ENCODE results near the gene COL18A1. TPM values are rescaled to one million over a fixed set of nuclear protein-coding genes. Genes with fewer than 3 reads are reported as not detected.

The COL18A1 gene
- total RNA-seq, 1 donor = 33.7 TPM

- H3K4me3 ChIP-seq (ENCODE audit: low read depth, low read length) = no peak overlapping the region
- no peak for TF ChIP-seq CTCF (IDR thresholded peaks at IDR 0.05; ENCODE audit: insufficient read depth, low read depth, low read length)
- DNase-seq (ENCODE audit: low read depth) = no peak
Measured at GRCh38 chr21:45494851-45495680, 90.1 kb downstream of the COL18A1 start.

- no peak for DNase-seq (ENCODE audit: low read depth)
- H3K4me3 ChIP-seq (ENCODE audit: low read depth, low read length) = no peak overlapping the region
- no peak for TF ChIP-seq CTCF (IDR thresholded peaks at IDR 0.05; ENCODE audit: insufficient read depth, low read depth, low read length)
Measured at GRCh38 chr21:45496151-45496967, 91.4 kb downstream of the COL18A1 start.

GRCh38 chr21:45496968-45497845 is 92.2 kb downstream of the COL18A1 start:
- no peak for TF ChIP-seq CTCF (IDR thresholded peaks at IDR 0.05; ENCODE audit: insufficient read depth, low read depth, low read length)
- DNase-seq (ENCODE audit: low read depth) = no peak
- H3K4me3 ChIP-seq (ENCODE audit: low read depth, low read length) = no peak overlapping the region

- H3K4me3 ChIP-seq (ENCODE audit: low read depth, low read length) = no peak overlapping the region
- DNase-seq (ENCODE audit: low read depth) = no peak
- no peak for TF ChIP-seq CTCF (IDR thresholded peaks at IDR 0.05; ENCODE audit: insufficient read depth, low read depth, low read length)
Measured at GRCh38 chr21:45497846-45498645, 93.1 kb downstream of the COL18A1 start.

GRCh38 chr21:45498646-45499000 is 93.7 kb downstream of the COL18A1 start:
- H3K4me3 ChIP-seq (ENCODE audit: low read depth, low read length) = no peak overlapping the region
- no peak for TF ChIP-seq CTCF (IDR thresholded peaks at IDR 0.05; ENCODE audit: insufficient read depth, low read depth, low read length)

More at GRCh38 chr21:45498646-45499000, 93.7 kb downstream of the COL18A1 start:
- DNase-seq (ENCODE audit: low read depth) = no peak
